ENCODE data around the gene CGN.

The CGN gene

GRCh38 chr1:151553659-151554058 lies 42.5 kb downstream of the CGN start:
- H3K27me3 ChIP-seq (ENCODE audit: control insufficient read depth, insufficient read depth, low read length), result no peaks in the 10 kb centered on the region
- H3K9me3 ChIP-seq (ENCODE audit: control insufficient read depth, insufficient read depth, low read depth, low read length), result no peaks in the 10 kb centered on the region
- no peak overlapping the region for H3K27ac ChIP-seq (ENCODE audit: low read depth, low read length)
- peaks cover 7% of the 10 kb centered on the region; the same call in 1 of the 2 replicates for H3K4me1 ChIP-seq (ENCODE audit: control insufficient read depth, insufficient read depth, low read length)
- H3K9ac ChIP-seq (ENCODE audit: low read length), result no peak overlapping the region
- H3K4me3 ChIP-seq (ENCODE audit: low read depth, low read length), result no peak overlapping the region
- H3K36me3 ChIP-seq (ENCODE audit: control insufficient read depth, insufficient read depth, low read length), result no peaks in the 10 kb centered on the region

DNA sequence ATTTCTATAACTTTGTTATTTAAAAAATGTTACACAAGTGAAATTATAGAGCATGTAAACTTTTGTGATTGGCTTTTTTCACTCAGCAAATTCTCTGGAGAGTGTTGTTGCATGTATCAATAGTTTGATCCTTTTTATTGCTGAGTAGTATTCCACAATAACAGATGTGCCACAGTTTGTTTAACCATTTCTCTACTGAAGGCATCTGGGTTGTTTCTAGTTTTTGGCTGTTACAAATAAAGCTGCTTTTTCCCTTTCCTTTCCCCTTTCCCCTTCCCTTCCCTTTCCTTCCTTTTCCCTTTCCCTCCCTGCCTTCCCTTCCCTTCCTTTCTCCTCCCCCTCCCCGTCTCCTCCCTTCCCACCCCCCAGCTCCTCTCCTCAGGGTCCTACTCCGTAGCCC lies 44.9 kb downstream of the CGN start:
- H3K4me3 ChIP-seq (ENCODE audit: low read depth, low read length), result no peak overlapping the region
- no peaks in the 10 kb centered on the region for H3K9me3 ChIP-seq (ENCODE audit: control insufficient read depth, insufficient read depth, low read depth, low read length)
- no peak overlapping the region for H3K27ac ChIP-seq (ENCODE audit: low read depth, low read length)
- no peaks in the 10 kb centered on the region for H3K36me3 ChIP-seq (ENCODE audit: control insufficient read depth, insufficient read depth, low read length)
- H3K4me1 ChIP-seq (ENCODE audit: control insufficient read depth, insufficient read depth, low read length), result no peaks in the 10 kb centered on the region
- H3K9ac ChIP-seq (ENCODE audit: low read length), result no peak overlapping the region
- no peaks in the 10 kb centered on the region for H3K27me3 ChIP-seq (ENCODE audit: control insufficient read depth, insufficient read depth, low read length)

DNA sequence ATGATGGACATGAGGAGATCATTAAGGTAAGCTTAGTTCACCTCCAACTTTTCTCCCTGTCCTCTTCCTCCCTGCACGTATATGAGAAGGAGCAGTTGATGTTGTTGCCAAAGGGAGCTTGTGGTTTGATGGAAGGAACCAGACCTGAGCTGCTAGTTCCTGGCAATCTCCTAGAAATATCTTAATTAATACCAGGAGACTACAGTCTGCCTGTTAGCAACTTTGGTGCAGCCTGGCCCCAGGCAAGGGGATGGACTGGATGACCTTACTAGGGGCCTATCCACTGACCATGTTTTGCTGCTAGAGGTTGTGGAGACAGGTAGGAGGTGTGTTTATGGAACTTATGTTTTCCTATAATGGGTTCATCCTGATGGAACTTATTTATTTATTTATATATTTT lies 51.5 kb downstream of the CGN start:
- Histone ChIP-seq H3K4me1 (ENCODE audit: control insufficient read depth, insufficient read depth, low read length) (peaks cover 4% of the 10 kb centered on the region; the same call in 1 of the 2 replicates), H3K27me3 (ENCODE audit: control insufficient read depth, insufficient read depth, low read length) (no peaks in the 10 kb centered on the region), H3K9me3 (ENCODE audit: control insufficient read depth, insufficient read depth, low read depth, low read length) (no peaks in the 10 kb centered on the region), H3K36me3 (ENCODE audit: control insufficient read depth, insufficient read depth, low read length) (peaks cover 31% of the 10 kb centered on the region), H3K27ac (ENCODE audit: low read depth, low read length) (no peak overlapping the region), H3K9ac (ENCODE audit: low read length) (no peak overlapping the region), H3K4me3 (ENCODE audit: low read depth, low read length) (no peak overlapping the region)

DNA sequence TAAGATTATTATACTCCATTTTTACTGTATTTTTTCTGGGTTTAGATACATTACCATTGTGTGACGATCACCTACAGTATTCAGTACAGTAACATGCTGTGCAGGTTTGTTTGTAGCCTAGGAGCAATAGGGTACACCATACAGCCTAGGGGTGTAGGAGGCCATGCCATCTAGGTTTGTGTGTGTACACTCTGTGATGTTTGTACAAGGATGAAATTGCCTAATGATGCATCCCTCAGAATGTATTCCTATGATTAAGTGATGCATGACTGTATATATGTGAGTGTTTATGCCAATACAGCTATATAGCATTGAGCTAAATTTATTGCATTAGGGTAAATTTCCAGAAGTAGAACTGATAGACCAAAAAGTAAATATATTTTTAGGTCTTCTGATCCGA lies 52.2 kb downstream of the CGN start:
- peaks cover 32% of the 10 kb centered on the region for H3K36me3 ChIP-seq (ENCODE audit: control insufficient read depth, insufficient read depth, low read length)

DNA sequence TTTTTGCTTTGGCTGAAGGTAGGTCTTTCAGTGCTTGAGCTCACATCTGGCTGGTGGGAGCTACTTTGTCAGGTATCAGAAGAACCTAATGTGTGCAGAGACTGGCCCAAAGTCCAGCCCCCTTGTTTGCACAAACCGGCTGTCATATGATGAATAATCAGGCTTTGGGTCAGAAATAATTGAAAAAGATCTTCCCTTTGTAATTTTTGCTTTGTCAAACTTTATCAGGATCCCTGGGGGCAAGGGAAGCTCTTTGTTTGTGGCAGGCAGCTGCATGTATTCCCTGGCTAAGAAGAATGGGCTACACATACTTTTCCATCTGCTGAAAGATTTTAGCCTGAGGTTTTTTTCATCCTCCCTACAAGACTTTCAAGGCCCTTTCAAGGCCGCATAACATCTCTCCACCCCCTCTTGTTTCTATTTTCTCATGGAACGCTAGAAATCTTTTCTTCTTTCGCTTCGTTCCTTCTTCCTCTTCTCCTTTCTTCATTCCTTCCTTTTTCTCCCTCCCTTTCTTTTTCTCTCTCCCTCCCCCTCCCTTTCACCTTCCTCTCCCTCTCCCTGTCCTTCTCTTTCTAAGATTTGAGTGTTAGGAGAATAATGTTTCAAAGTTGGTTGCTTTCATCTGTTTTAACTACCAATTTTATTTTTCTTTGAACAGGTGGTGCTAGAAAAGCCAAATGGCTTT lies 54.5 kb downstream of the CGN start:
- H3K4me1 ChIP-seq (ENCODE audit: control insufficient read depth, insufficient read depth, low read length), result peaks cover 4% of the 10 kb centered on the region; the same call in 1 of the 2 replicates
- H3K27ac ChIP-seq (ENCODE audit: low read depth, low read length), result no peak overlapping the region
- no peaks in the 10 kb centered on the region for H3K9me3 ChIP-seq (ENCODE audit: control insufficient read depth, insufficient read depth, low read depth, low read length)

More for the DNA sequence above, 52.2 kb downstream of the CGN start:
- no peak overlapping the region for H3K9ac ChIP-seq (ENCODE audit: low read length)
- H3K9me3 ChIP-seq (ENCODE audit: control insufficient read depth, insufficient read depth, low read depth, low read length), result no peaks in the 10 kb centered on the region
- H3K4me1 ChIP-seq (ENCODE audit: control insufficient read depth, insufficient read depth, low read length), result peaks cover 4% of the 10 kb centered on the region; the same call in 1 of the 2 replicates
- H3K27me3 ChIP-seq (ENCODE audit: control insufficient read depth, insufficient read depth, low read length), result no peaks in the 10 kb centered on the region
- H3K4me3 ChIP-seq (ENCODE audit: low read depth, low read length), result no peak overlapping the region
- no peak overlapping the region for H3K27ac ChIP-seq (ENCODE audit: low read depth, low read length)

GRCh38 chr1:151568626-151569088 lies 57.5 kb downstream of the CGN start:
- H3K9ac ChIP-seq (ENCODE audit: low read length), result no peak overlapping the region
- H3K36me3 ChIP-seq (ENCODE audit: control insufficient read depth, insufficient read depth, low read length), result peaks cover 53% of the 10 kb centered on the region
- H3K4me3 ChIP-seq (ENCODE audit: low read depth, low read length), result no peak overlapping the region
- no peaks in the 10 kb centered on the region for H3K27me3 ChIP-seq (ENCODE audit: control insufficient read depth, insufficient read depth, low read length)
- no peaks in the 10 kb centered on the region for H3K9me3 ChIP-seq (ENCODE audit: control insufficient read depth, insufficient read depth, low read depth, low read length)
- no peak overlapping the region for H3K27ac ChIP-seq (ENCODE audit: low read depth, low read length)
- peaks cover 4% of the 10 kb centered on the region; the same call in 1 of the 2 replicates for H3K4me1 ChIP-seq (ENCODE audit: control insufficient read depth, insufficient read depth, low read length)

More for the DNA sequence above, 54.5 kb downstream of the CGN start:
- no peak overlapping the region for H3K9ac ChIP-seq (ENCODE audit: low read length)
- H3K36me3 ChIP-seq (ENCODE audit: control insufficient read depth, insufficient read depth, low read length), result peaks cover 51% of the 10 kb centered on the region
- no peak overlapping the region for H3K4me3 ChIP-seq (ENCODE audit: low read depth, low read length)
- no peaks in the 10 kb centered on the region for H3K27me3 ChIP-seq (ENCODE audit: control insufficient read depth, insufficient read depth, low read length)

DNA sequence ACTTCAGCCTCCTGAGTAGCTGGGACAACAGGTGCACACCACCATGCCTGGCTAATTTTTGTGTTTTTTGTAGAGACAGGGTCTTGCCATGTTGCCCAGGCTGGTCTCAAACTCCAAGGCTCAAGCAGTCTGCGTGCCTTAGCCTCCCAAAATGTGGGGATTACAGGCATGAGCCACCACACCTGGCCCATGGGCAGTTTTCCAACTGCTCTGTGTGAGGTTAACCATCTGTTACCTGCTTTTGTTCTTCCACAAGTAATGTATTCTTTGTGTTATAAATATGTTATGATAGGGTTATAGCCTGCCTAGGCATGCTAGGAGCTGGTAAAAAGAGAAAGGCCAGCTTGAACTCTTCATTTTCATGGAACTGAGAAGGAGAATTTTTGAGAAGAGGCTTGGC lies 59.6 kb downstream of the CGN start:
- Histone ChIP-seq H3K9ac (ENCODE audit: low read length) (no peak overlapping the region), H3K4me1 (ENCODE audit: control insufficient read depth, insufficient read depth, low read length) (no peaks in the 10 kb centered on the region), H3K4me3 (ENCODE audit: low read depth, low read length) (no peak overlapping the region), H3K27me3 (ENCODE audit: control insufficient read depth, insufficient read depth, low read length) (no peaks in the 10 kb centered on the region), H3K27ac (ENCODE audit: low read depth, low read length) (no peak overlapping the region), H3K36me3 (ENCODE audit: control insufficient read depth, insufficient read depth, low read length) (peaks cover 60% of the 10 kb centered on the region), H3K9me3 (ENCODE audit: control insufficient read depth, insufficient read depth, low read depth, low read length) (no peaks in the 10 kb centered on the region)

- Histone ChIP-seq H3K36me3 (ENCODE audit: control insufficient read depth, insufficient read depth, low read length) (peaks cover 57% of the 10 kb centered on the region), H3K27me3 (ENCODE audit: control insufficient read depth, insufficient read depth, low read length) (no peaks in the 10 kb centered on the region), H3K4me1 (ENCODE audit: control insufficient read depth, insufficient read depth, low read length) (peaks cover 7% of the 10 kb centered on the region), H3K9me3 (ENCODE audit: control insufficient read depth, insufficient read depth, low read depth, low read length) (no peaks in the 10 kb centered on the region), H3K4me3 (ENCODE audit: low read depth, low read length) (no peak overlapping the region), H3K27ac (ENCODE audit: low read depth, low read length) (no peak overlapping the region), H3K9ac (ENCODE audit: low read length) (no peak overlapping the region)
These were observed 63.7 kb downstream of the CGN start for GRCh38 chr1:151574575-151575529.

- Histone ChIP-seq H3K4me1 (ENCODE audit: control insufficient read depth, insufficient read depth, low read length) (peaks cover 7% of the 10 kb centered on the region), H3K27me3 (ENCODE audit: control insufficient read depth, insufficient read depth, low read length) (no peaks in the 10 kb centered on the region), H3K9ac (ENCODE audit: low read length) (no peak overlapping the region), H3K27ac (ENCODE audit: low read depth, low read length) (no peak overlapping the region), H3K9me3 (ENCODE audit: control insufficient read depth, insufficient read depth, low read depth, low read length) (no peaks in the 10 kb centered on the region), H3K36me3 (ENCODE audit: control insufficient read depth, insufficient read depth, low read length) (peaks cover 68% of the 10 kb centered on the region), H3K4me3 (ENCODE audit: low read depth, low read length) (no peak overlapping the region)
These were observed 66.0 kb downstream of the CGN start for GRCh38 chr1:151577173-151577572.

DNA sequence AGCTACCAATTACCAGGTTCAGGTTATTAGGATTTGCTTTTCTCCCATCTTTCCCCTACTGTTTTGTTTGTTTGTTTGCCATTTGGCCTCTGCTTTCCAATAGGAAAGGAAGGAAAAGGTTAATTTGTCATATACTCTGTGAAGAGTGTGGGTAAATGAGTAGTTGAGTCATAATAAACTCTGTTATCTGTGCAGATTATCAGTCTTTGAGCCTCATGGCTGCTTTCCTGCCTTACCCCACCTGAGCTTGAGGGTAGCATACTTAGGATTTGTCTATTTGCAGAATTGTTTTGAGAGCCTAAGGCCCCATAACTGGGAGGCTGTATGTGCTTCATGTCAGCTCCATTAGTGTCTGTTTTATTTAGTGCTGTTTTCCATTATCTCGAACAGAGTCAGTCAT lies 67.8 kb downstream of the CGN start:
- Histone ChIP-seq H3K27me3 (ENCODE audit: control insufficient read depth, insufficient read depth, low read length) (no peaks in the 10 kb centered on the region), H3K9ac (ENCODE audit: low read length) (no peak overlapping the region), H3K4me3 (ENCODE audit: low read depth, low read length) (no peak overlapping the region), H3K27ac (ENCODE audit: low read depth, low read length) (no peak overlapping the region), H3K36me3 (ENCODE audit: control insufficient read depth, insufficient read depth, low read length) (peaks cover 66% of the 10 kb centered on the region), H3K4me1 (ENCODE audit: control insufficient read depth, insufficient read depth, low read length) (peaks cover 7% of the 10 kb centered on the region), H3K9me3 (ENCODE audit: control insufficient read depth, insufficient read depth, low read depth, low read length) (no peaks in the 10 kb centered on the region)

Measured in HUES6 (cell line).